ENCODE measurements around the gene SUCLG2. TPM values are rescaled to one million over a fixed set of nuclear protein-coding genes. Genes with fewer than 3 reads are reported as not detected.

The SUCLG2 gene
- total RNA-seq, 1 donor from 2014 or later = 33.8 TPM

- peaks cover 5% of the 10 kb centered on the region for H3K36me3 Mint-ChIP-seq (ENCODE audit: low read depth, unreplicated experiment)
- DNase-seq (ENCODE audit: low spot score) = no peak
- H3K27ac Mint-ChIP-seq (ENCODE audit: unreplicated experiment) = no peak overlapping the region
- no peak for TF ChIP-seq CTCF (IDR thresholded peaks at IDR 0.05; ENCODE audit: unreplicated experiment)
- no peaks in the 10 kb centered on the region for H3K9me3 Mint-ChIP-seq (ENCODE audit: unreplicated experiment)
- H3K4me3 Mint-ChIP-seq (ENCODE audit: unreplicated experiment) = no peak overlapping the region
- H3K27me3 Mint-ChIP-seq (ENCODE audit: unreplicated experiment) = no peaks in the 10 kb centered on the region
- peaks cover 13% of the 10 kb centered on the region for H3K4me1 Mint-ChIP-seq (ENCODE audit: unreplicated experiment)
Measured at GRCh38 chr3:67601919-67602608, 52.3 kb downstream of the SUCLG2 start.

GRCh38 chr3:67601385-67601784, 53.0 kb downstream of the SUCLG2 start:
- Mint-ChIP-seq H3K4me1 (ENCODE audit: unreplicated experiment) (peaks cover 13% of the 10 kb centered on the region), H3K36me3 (ENCODE audit: low read depth, unreplicated experiment) (peaks cover 5% of the 10 kb centered on the region), H3K27me3 (ENCODE audit: unreplicated experiment) (no peaks in the 10 kb centered on the region), H3K27ac (ENCODE audit: unreplicated experiment) (no peak overlapping the region), H3K9me3 (ENCODE audit: unreplicated experiment) (no peaks in the 10 kb centered on the region), H3K4me3 (ENCODE audit: unreplicated experiment) (no peak overlapping the region)
- DNase-seq (ENCODE audit: low spot score) = no peak
- TF ChIP-seq CTCF (IDR thresholded peaks at IDR 0.05; ENCODE audit: unreplicated experiment) = no peak

GRCh38 chr3:67599821-67600220, 54.6 kb downstream of the SUCLG2 start:
- H3K27ac Mint-ChIP-seq (ENCODE audit: unreplicated experiment) = no peak overlapping the region

GRCh38 chr3:67598814-67599556, 55.4 kb downstream of the SUCLG2 start:
- Mint-ChIP-seq H3K9me3 (ENCODE audit: unreplicated experiment) (no peaks in the 10 kb centered on the region), H3K4me3 (ENCODE audit: unreplicated experiment) (no peak overlapping the region), H3K27me3 (ENCODE audit: unreplicated experiment) (no peaks in the 10 kb centered on the region), H3K27ac (ENCODE audit: unreplicated experiment) (no peak overlapping the region), H3K4me1 (ENCODE audit: unreplicated experiment) (peaks cover 13% of the 10 kb centered on the region), H3K36me3 (ENCODE audit: low read depth, unreplicated experiment) (no peaks in the 10 kb centered on the region)
- no peak for TF ChIP-seq CTCF (IDR thresholded peaks at IDR 0.05; ENCODE audit: unreplicated experiment)
- DNase-seq (ENCODE audit: low spot score) = no peak

More at GRCh38 chr3:67599821-67600220, 54.6 kb downstream of the SUCLG2 start:
- TF ChIP-seq CTCF (IDR thresholded peaks at IDR 0.05; ENCODE audit: unreplicated experiment) = no peak
- Mint-ChIP-seq H3K27me3 (ENCODE audit: unreplicated experiment) (no peaks in the 10 kb centered on the region), H3K36me3 (ENCODE audit: low read depth, unreplicated experiment) (no peaks in the 10 kb centered on the region), H3K4me3 (ENCODE audit: unreplicated experiment) (no peak overlapping the region), H3K9me3 (ENCODE audit: unreplicated experiment) (no peaks in the 10 kb centered on the region), H3K4me1 (ENCODE audit: unreplicated experiment) (peaks cover 13% of the 10 kb centered on the region)
- no peak for DNase-seq (ENCODE audit: low spot score)

- Mint-ChIP-seq H3K27ac (ENCODE audit: unreplicated experiment) (no peak overlapping the region), H3K4me3 (ENCODE audit: unreplicated experiment) (no peak overlapping the region), H3K4me1 (ENCODE audit: unreplicated experiment) (peaks cover 10% of the 10 kb centered on the region), H3K27me3 (ENCODE audit: unreplicated experiment) (no peaks in the 10 kb centered on the region), H3K36me3 (ENCODE audit: low read depth, unreplicated experiment) (no peaks in the 10 kb centered on the region), H3K9me3 (ENCODE audit: unreplicated experiment) (no peaks in the 10 kb centered on the region)
- TF ChIP-seq CTCF (IDR thresholded peaks at IDR 0.05; ENCODE audit: unreplicated experiment) = no peak
- no peak for DNase-seq (ENCODE audit: low spot score)
Measured at GRCh38 chr3:67595424-67595823, 59.0 kb downstream of the SUCLG2 start.

All from endothelial cell (in vitro differentiated cells).